Fibroblast of gingiva (primary cell): Measurements from ENCODE around the gene FOXK2.

Experiments
- DNase-seq: peaks from one replicate; pipeline ENCODE4 v3.0.0-alpha.2; 2011; ENCODE audit warnings: low read depth

FOXK2 gene

DNA sequence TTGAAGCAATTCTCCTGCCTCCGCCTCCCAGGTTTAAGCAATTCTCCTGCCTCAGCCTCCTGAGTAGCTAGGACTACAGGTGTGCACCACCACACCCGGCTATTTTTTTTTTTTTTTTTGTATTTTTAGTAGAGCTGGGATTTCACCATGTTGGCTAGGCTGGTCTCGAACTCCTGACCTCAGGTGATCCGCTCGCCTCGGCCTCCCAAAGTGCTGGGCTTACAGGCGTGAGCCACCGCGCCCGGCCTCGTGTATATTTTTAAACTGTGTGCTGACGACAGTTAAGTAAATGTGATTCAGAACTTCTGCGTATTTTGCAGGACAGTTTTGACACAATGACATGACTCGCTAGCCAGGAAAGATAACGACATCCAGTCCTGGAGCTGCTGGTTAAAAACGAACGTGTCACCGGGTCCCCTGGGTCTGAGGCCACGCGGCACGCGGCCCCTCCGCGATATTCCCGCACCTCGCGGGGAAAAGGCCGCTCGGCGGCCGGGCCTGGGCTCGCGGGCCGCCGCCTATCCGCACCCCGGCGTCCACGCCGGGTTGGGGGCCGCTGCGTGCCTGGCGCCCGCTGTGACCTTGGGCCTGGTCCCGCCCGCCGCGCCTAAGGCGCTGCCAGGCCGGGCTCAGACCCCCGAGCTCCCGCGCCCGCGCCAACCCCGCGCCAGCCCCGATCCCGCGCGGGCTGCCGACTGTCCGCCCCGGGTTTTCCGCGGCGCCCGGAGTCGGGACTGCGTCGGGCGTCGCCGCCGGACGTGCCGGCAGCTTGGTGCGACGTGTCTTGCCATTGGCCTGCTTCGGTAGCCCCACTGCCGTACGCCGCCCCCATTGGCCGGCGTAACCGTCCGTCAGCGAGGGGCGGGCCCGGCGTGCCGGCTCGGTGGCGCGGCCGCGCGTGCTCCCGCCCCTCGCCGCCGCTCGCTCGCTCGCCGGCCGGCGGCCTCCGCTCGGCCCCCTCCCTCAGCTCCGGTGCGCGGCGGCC is at the start of gene FOXK2:
Gene FOXK2 (plus strand): TSS at position 907 of the 985 bp plus-strand sequence. CDS start 157 bp downstream, outside the sequence.
- DNase-seq, result peak; percentile 97

DNA sequence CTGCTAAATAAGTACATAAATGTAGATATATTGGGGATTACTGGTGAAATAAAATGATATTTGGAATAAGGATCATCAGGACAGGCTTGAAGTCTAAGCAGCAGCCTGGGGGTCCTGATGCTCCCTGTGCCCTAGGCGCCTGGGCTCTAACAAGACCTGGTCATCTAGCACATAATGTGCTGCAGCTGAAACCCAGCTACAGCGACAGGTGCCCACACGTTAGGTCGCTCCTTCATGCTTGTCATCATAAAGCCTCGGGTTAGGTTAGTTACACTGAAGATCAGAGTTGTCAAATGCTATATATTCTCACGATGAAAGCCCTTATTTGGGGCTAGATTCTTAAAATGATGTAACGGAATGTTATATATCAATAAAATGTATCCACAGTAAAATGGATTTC is 49.5 kb upstream of the FOXK2 start:
- no peak for DNase-seq

DNA sequence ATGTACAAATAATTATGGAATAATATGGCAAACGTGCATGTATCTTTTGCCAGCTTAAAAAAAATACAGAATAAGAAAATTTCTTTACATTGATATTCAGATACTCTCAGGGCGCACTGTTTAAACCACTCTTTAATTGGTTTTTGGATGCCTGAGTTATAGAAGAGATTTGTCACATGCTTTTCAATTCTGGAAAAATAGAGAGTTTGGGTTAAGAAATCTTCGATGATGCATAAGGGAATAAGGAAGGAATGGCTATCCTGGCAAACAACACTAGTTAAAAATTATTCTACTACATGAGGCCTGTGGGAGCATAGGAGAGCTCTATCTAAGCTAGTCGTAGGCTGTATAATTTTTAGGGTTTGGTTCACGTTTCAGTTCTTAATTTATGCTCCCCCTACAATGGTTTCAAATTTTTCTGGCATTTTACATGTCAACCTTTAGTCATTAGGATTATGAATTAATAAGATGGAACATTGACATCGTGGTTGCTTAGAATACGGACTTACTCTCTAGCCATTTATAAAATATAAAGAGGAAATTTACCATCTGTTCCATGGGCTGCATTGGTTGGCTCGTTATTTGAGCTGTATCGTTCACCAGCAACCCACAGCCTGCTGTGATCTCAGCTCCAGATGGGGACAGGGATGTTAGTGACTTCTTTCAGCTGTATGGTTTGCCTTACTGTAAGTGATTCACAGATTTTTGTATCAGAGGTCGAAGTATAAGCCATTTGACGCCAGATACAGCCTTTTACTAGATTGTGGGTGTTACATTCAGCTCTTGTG is 45.1 kb upstream of the FOXK2 start:
- no peak for DNase-seq

DNA sequence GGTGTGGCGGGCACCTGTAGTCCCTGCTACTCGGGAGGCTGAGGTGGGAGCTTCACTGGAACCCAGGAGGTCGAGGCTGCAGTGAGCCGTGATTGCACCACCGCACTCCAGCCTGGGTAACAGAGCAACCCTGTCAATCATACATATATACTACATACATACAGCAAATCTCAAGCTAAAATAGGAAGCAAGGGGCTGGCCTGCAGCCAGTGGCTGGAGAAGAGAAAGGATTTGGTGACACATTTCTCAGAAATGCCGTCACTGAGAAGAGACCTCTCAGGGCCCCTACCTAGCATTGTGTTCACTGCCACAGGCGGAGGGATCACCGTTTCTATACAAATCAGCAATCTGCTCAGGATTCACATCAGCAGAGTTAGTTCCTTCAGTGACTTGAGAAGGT is 44.1 kb upstream of the FOXK2 start:
- no peak for DNase-seq

DNA sequence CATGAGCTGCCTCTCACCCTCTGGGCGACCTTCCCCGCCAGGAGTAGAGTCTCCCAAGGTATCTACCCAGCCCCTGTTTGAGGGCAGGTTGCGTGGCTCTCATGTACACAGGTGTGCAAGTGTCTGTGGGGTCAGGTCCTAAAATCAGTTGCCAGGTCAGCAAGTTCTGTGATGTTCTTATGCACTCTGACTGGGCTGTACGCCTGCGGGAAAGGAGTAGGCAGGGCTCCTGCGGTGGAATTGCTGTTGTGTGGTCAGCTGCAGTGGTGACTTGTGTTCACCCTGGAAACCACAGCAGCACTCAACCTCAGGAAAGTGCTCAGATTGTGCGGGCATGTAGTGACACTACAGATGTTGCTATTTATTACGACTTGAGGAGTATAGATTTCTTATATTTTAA is 41.6 kb upstream of the FOXK2 start:
- DNase-seq, result no peak

DNA sequence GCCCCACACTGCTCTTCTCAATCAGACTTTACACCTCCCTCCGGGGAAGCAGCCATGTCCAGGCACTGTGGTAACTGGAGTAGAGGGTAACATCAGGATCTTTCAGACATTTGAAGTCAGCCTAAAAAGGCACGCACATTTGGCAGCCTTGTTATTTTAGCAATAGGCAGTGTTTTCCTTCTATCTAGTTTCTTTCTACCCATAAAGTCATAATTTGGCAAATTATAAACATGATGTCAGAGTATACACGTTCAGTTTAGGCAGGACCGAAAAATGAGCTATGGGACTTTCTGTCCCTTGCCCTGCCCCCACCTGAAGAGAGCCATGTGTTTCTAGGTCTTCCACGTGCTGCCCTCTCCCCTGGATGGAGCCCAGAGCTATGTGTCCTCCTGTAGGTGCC is 39.9 kb upstream of the FOXK2 start:
- DNase-seq, result no peak

DNA sequence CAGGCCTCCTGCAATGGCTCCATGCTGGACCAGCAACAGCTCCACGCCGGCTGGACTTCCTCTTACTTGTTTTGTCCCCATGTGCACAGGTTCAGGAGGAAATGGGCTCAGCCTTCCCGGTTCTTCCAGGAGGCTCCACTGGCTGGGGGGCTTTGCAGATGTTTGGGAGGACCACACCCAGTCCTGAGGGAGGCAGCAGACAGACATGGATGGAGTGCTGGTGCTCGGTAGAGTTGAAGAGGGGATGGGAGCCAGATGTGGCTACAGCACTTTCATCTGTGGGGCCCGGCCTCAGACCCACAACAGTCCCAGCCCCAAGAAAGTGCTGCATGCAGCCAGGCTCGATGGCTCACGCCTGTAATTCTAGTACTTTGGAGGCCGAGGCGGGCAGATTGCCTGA is 39.2 kb upstream of the FOXK2 start:
- DNase-seq, result no peak

DNA sequence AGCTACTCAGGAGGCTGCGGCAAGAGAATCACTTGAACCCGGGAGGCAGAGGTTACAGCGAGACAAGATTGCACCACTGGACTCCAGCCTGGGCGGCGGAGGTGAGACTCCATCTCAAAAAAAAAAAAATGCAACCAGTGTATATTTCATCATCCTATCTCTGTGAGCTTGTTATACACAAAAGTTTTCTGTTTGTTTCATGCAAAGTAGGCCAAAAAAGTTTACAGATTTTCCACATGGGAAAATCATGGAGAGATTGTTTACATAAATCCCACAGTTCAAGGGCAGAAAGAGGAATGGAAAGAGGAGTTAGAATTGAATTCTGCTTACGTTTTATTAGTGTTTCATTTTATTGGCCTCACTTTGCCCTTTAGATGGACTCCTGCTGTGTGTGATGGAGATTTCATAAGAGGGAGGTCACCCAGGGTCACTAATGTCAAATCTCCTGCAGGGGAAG is 36.3 kb upstream of the FOXK2 start:
- no peak for DNase-seq

DNA sequence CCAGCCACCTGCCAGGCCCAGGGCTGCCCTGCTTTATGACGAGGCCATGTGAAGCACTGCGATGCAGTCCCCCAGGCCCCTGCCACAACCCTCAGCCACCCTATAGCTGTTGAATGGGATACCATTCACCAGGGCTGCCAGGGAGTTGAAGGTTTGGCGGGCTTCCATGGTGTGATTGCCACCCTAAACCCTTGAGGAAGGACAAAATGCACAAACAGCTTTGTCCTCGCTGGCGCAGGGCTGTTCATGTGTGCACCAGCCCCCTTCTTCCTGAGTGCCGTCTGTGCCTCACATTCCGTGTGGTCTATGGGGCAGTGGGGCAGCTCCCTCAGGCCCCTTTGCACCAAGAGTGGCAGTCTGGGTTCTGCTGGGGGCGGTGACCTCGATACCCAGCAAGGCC is 35.7 kb upstream of the FOXK2 start:
- DNase-seq, result no peak

DNA sequence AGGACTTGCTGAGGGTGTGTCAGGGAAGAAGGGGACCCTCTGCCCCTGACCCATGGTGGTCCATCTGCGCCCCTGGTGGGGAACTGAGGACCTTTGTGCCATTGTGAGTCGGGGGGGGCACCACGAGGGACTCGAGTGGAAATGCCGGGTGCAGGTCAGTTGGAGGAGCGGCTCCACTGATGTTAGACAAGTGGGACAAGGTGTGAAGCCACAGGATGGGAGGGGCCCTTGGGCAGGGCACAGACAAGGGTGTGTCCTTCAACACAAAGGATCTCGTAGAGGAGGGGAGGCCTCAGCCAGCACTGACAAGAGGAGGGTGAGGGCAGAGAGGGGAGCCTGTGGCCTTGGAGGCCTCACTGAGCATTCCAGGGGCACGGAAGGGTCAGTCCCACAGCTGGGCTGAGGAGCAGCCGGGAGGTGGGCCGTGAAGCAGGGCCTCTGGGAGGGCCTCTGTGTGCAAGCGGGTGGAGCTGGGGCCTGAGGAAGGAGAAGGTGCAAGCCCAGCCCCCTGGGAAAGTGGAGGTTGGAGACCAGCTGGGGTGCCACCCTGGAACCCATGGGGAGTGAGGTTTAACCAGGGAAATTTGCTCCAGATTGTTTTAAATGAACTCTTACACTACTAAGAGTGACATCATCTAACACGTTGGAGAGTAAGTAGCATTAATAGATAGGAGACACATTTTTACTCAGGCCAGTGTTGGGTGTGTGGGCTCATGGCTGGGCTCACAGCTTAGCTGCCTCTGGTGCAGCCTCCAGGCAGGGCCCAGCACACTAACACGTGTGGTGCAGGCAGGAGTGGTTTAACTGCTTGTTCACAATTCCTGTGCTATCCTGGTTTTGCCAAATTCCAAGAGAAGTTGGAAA is 33.1 kb upstream of the FOXK2 start:
- DNase-seq, result no peak

DNA sequence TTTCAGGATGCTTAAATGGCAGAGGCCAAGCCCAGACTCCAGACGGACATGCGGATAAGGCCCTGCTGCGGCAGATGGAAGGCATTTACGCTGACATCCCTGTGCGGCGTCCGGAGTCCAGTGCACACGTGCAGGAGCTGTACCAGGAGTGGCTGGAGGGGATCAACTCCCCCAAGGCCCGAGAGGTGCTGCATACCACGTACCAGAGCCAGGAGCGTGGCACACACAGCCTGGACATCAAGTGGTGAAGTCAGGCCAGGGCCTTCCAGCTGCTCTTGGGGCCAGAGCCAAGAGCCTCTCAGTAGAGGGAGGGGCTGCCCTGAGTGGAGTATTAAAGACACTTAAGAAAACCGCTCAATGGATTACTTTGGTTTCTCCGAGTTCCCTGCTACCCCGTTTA is 31.6 kb upstream of the FOXK2 start:
- no peak for DNase-seq

DNA sequence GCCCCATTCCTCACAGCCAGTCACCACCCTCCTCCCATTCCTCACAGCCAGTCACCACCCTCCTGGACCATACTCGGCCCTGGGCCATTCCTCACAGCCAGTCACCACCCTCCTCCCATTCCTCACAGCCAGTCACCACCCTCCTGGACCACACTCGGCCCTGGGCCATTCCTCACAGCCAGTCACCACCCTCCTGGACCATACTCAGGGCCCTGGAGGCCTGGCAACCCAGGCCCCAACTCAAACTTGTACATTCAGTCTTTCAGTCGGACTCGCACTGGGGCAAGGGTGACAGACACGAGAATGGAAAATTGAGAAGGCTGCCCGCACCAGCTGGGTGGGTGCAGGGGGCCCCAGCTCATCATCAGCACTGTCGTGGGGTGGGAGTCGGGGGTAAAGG is 30.4 kb upstream of the FOXK2 start:
- peak; percentile 86 for DNase-seq

DNA sequence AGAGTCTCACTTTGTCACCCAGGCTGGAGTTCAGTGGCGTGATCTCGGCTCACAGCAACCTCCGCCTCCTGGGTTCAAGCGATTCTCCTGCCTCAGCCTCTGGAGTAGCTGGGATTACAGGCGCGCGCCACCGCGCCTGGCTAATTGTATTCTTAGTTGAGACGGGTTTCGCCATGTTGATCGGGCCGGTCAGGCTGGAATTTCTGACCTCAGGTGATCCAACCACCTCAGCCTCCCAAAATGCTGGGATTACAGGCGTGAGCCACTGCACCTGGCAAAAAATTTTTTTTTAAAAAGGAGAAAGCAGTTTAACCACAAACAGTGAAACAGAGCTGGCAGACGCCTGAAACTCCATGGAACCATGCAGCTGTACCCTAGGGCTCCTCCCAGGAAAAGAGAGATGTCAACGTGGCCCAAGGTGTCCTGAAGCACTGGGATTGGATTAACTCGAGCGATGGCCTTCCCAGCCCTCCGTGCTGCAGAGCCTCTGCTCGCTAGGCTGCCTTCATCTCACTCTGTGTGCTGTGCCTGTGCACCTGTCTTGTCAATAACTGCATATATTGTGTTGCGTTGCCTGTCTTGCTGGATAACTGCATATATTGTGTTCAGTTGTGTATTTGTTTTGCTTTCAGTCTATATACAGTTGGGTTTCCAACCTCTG is 29.6 kb upstream of the FOXK2 start:
- no peak for DNase-seq

DNA sequence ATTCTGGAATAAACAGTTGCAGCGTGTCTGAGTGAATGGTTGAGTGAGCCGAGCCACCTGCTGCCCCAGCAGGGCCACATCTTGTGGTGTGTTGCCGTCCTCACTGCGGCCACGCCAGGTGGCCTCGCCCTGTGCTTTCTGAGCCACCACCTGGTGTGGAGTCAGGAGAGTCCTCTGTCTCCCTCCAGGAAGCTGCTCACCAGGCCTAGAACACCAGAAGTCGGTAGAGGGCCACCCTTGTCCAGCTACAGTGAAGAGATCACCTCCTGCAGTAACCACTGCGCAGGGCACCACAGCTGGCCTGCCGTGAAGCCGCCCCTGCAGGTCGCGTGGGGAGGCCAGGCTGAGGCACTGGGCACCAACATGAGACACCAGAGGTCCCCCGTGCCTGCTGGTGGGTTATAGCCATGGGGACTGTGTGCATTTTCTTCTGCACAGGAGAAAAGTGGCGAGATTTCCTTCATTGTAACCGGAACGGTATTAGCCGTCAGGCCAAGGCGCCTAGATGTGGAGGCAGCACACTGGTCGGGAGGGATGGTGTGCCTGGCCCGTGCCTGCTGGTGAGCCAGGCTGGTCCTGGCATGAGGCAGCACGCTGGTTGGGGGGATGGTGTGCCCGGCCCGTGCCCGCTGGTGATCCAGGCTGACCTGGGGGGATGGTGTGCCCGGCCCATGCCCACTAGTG is 28.9 kb upstream of the FOXK2 start:
- DNase-seq, result no peak

DNA sequence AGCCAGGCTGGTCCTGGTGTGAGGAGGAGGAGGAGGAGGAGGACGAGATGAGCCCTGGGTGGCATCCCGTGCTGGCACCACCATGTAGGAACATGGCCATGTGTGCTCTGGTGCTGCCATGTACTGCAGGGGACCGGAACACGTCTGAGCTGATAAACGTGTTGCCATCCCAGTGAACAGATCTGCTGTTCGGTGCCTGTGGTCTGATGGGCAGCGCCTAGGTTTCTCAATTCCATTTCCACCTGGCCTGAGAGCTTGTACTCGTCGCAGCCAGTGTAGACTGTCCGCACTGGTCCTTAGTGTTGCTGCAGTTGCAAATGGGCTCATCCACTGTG is 28.4 kb upstream of the FOXK2 start:
- DNase-seq, result no peak

DNA sequence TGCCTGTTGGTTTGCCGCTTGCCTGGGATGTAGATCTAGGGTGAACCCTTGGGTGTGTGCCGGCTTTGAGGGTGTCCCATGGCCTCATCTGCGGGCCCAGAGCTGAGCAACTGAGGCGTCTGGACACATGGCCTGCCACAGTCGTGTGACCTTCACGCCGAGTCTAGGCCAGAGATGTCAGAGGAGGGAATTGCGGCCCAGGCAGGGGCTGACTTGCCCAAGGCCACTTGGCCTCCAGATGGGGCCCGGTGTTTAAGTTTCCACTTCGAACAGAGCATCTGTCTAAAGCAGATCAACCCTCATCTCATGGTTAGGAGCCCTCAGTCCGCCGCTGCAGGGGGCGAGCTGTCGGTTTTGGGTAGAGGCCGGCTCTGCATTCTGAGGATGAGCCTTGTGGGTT is 28.0 kb upstream of the FOXK2 start:
- no peak for DNase-seq

DNA sequence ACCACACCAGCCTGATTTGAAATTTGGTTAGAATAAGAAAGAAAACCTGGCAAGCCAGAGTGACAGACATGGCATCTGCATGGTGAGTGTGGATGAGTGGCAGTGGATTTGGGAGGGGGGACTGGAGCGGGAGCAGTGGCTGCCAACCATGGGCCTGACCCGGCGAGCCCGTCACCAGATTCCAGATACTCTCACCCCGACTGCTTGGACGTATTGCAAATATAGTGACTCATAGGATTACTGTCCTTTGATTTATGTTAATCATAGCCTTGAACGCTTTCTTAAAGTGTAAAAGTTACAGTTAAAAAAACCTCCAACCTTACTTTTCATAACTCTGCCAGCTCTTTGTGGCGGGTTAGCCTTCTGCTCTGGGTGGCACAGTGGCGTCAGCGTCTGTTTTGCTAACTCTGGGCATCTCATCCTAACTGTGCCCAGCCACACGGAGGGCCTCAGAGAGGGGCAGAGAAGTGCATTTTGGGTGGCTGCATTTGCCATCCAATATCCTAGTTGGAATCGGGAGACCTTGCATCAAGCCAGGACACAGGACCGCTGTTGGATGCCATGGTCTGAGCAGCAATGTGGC is 26.8 kb upstream of the FOXK2 start:
- DNase-seq, result peak; percentile 58

DNA sequence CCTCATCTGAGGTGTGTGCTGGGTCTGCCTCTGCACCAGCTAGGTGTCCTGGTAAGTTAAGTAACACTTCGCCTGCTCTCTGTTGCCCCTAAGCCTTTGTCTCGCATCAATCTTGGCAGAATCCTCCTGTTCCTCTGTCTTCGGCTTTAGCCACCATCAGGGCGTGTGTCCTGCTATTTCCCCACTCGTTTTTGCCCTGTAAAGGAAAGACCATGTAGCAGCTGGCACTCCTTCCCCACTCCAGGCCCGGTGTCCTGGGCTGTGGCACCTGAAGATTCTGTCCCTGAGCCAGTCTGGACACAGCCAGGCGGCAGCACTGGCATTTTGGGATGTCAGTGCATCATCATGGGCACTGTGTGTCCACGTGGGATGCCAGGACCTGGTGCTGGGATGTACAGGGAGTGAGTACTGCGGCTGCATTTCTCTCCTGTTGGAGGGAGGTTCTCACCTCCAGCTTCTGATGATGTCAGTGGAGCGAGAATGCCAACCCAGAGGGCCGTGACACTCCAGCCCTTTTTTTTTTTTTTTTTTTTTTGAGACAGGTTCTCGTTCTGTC is 26.2 kb upstream of the FOXK2 start:
- peak; percentile 12 for DNase-seq

DNA sequence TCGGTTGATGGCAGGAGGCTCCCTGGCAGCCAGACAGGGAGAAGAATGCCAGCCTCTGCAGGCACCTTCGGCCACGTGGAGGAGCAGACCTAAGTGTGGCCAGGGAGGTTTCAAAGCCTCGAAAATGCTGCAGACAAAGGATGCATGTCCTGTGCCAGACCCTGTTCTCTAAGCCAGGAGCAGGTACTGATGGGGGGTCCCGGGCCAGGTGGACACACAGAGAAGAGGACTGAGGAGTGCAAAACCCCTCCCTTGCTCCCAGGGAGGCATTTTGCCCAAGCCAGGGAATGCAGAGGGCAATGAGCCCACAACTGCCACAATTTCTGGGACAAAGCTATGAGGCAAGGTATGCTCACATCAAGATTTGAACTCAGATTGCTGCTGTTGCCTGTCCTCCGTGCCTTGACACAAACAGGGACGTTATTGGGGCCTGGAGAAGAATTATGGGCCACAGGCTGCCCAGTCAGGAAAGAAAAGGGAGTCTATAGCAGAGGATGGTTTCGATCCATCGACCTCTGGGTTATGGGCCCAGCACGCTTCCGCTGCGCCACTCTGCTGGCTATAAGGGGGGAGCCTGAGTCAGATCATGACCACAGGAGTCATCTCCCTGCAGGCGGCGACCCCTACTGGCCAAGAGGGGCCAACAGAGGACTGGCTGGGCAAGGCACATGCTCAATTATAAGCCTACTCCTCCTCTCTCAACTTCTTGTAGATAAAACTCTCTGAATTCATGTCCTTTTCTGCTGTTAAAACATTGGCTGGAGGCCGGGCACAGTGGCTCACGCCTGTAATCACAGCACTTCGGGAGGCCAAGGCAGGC is 25.1 kb upstream of the FOXK2 start:
- DNase-seq, result peak; percentile 98
